Sigmoid colon (tissue), 7 donors: Measurements from ENCODE around the gene SLC16A5. TPM values are rescaled to one million over a fixed set of nuclear protein-coding genes. Genes with fewer than 3 reads are reported as not detected.

Experiments
- DNase-seq: peaks from one replicate; pipeline ENCODE4 v3.0.0-alpha.2; 2019
- H3K27ac ChIP-seq, 4 donors: fragments of 200-600 bp; sonication (generic); one replicate each; pipeline ENCODE4 v1.5.1; 2016 to 2019; ENCODE audit warnings: mild to moderate bottlenecking in 1 of 4
- H3K27me3 ChIP-seq, 3 donors: fragments of 200-600 bp; sonication (generic); one replicate each; pipeline ENCODE4 v1.5.1; 2019; ENCODE audit warnings: mild to moderate bottlenecking in 1 of 3
- H3K36me3 ChIP-seq, 4 donors: fragments of 200-600 bp; sonication (generic); one replicate each; pipeline ENCODE4 v1.5.1; 2016 to 2019
- H3K4me1 ChIP-seq, 4 donors: fragments of 200-600 bp; sonication (generic); one replicate each; pipeline ENCODE4 v1.5.1; 2017 to 2019
- H3K4me3 ChIP-seq, 4 donors: fragments of 200-600 bp; sonication (generic); one replicate each; pipeline ENCODE4 v1.5.1; 2017 to 2019; ENCODE audit warnings: mild to moderate bottlenecking in 2 of 4, moderate library complexity in 1 of 4
- H3K9me3 ChIP-seq, 4 donors: fragments of 200-600 bp in 3 of 4; sonication (generic) in 3 of 4; one replicate each; pipeline versions ENCODE4 v1.5.1 to v1.6.1; 2013 to 2019
- EP300 ChIP-seq, 4 donors: sonication (generic); formaldehyde crosslinking; IDR thresholded peaks; one replicate each; pipeline ENCODE4 v1.6.1; 2017; ENCODE audit warnings: antibody characterized with exemption in 4 of 4
- POLR2A ChIP-seq, 2 donors: fragments of 450-650 bp; IDR thresholded peaks; one replicate each; pipeline ENCODE4 v1.6.1; 2016; ENCODE audit warnings: antibody characterized with exemption in 2 of 2, mild to moderate bottlenecking in 2 of 2, moderate library complexity in 2 of 2
- POLR2AphosphoS5 ChIP-seq, 4 donors: sonication (generic); formaldehyde crosslinking; IDR thresholded peaks; one replicate each; pipeline ENCODE4 v1.6.1; 2017; ENCODE audit warnings: antibody characterized with exemption in 4 of 4
- WGBS, 2 donors: extraction: QIAGEN DNeasy Blood & Tissue Kit; methylation state at CpG; one replicate each; pipeline ENCODE4 v1.1.7; 2013; 5-methylcytosine and 5-hydroxymethylcytosine counted together
- intact Hi-C: fragments of 100-400 bp; cut with DNase I; formaldehyde crosslinking; loops from one replicate; pipeline ENCODE4 v1.15.1; 2023
- polyA plus RNA-seq, 3 donors: library from polyadenylated mRNA; stranded (reverse); fragments of 200-250 nt; gene quantifications; one replicate each; pipeline ENCODE4 v1.2.3, GENCODE V29; 2013
- small RNA-seq, 3 donors: library from RNA; depleted of rRNA; stranded (forward); fragments of <200 nt; gene quantifications; one replicate each; pipeline ENCODE3, GENCODE V24; 2016
- total RNA-seq, 4 donors: library from RNA; depleted of rRNA; stranded (reverse); fragments of >200 nt; gene quantifications; one replicate each; pipeline ENCODE4 v1.1.0, GENCODE V29; 2016
- TF ChIP-seq, protein P1 (sequence below), 4 experiments: fragments of 450-650 bp in 3 of 4; fragments of 200-600 bp in 1 of 4; IDR thresholded peaks; one replicate each; pipeline ENCODE4 v1.5.1; 2016 to 2019; ENCODE audit warnings: antibody characterized with exemption in 4 of 4, mild to moderate bottlenecking in 3 of 4, moderate library complexity in 2 of 4
- donor health status: healthy with polysubstance abuse.
- donor health status: Bipolar disorder and iron deficiency.
- donor health status: healthy.

SLC16A5 gene
- total and polyA plus RNA-seq, 7 donors, result 2.6 to 31.1 (median 8.1) TPM

GRCh38 chr17:75152922-75153779 is 65.4 kb downstream of the SLC16A5 start:
- H3K9me3 ChIP-seq, result no peaks in the 10 kb centered on the region
- intact Hi-C loops, result no loop called here
- H3K4me1 ChIP-seq, result peaks cover 5 to 19% (median 14%) of the 10 kb centered on the region in 4 donors
- peaks cover 0 to 2% (median 0%) of the 10 kb centered on the region in 4 donors for H3K36me3 ChIP-seq
- TF ChIP-seq, protein P1, sequence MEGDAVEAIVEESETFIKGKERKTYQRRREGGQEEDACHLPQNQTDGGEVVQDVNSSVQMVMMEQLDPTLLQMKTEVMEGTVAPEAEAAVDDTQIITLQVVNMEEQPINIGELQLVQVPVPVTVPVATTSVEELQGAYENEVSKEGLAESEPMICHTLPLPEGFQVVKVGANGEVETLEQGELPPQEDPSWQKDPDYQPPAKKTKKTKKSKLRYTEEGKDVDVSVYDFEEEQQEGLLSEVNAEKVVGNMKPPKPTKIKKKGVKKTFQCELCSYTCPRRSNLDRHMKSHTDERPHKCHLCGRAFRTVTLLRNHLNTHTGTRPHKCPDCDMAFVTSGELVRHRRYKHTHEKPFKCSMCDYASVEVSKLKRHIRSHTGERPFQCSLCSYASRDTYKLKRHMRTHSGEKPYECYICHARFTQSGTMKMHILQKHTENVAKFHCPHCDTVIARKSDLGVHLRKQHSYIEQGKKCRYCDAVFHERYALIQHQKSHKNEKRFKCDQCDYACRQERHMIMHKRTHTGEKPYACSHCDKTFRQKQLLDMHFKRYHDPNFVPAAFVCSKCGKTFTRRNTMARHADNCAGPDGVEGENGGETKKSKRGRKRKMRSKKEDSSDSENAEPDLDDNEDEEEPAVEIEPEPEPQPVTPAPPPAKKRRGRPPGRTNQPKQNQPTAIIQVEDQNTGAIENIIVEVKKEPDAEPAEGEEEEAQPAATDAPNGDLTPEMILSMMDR (IDR thresholded peaks at IDR 0.05), result no peak
- TF ChIP-seq POLR2AphosphoS5 (IDR thresholded peaks at IDR 0.05) (no peak), POLR2A (IDR thresholded peaks at IDR 0.05) (no peak)
- peak overlapping the region; percentile 60 to 96 (median 80) for H3K4me3 ChIP-seq
- 6 to 7% methylated on average over 28 of the region's 28 CpGs for WGBS, 2 donors
- peak overlapping the region in 1 of 4 donors; percentile 64 for H3K27ac ChIP-seq
- no peaks in the 10 kb centered on the region for H3K27me3 ChIP-seq
- no peak for DNase-seq

GRCh38 chr17:75153780-75154194 is 66.0 kb downstream of the SLC16A5 start:
- Histone ChIP-seq H3K4me1 (peaks cover 5 to 19% (median 14%) of the 10 kb centered on the region in 4 donors), H3K9me3 (no peaks in the 10 kb centered on the region), H3K36me3 (no peaks in the 10 kb centered on the region), H3K27ac (peak overlapping the region; percentile 64 to 83 (median 80)), H3K27me3 (no peaks in the 10 kb centered on the region), H3K4me3 (peak overlapping the region; percentile 60 to 96 (median 80))
- TF ChIP-seq, protein P1 (IDR thresholded peaks at IDR 0.05), result no peak
- TF ChIP-seq POLR2AphosphoS5 (IDR thresholded peaks at IDR 0.05) (no peak), EP300 (IDR thresholded peaks at IDR 0.05) (no peak), POLR2A (IDR thresholded peaks at IDR 0.05) (no peak)
- peak; percentile 69 for DNase-seq
- 0 to 1% methylated on average over 35 of the region's 35 CpGs for WGBS, 2 donors
- intact Hi-C loops, result no loop called here

DNA sequence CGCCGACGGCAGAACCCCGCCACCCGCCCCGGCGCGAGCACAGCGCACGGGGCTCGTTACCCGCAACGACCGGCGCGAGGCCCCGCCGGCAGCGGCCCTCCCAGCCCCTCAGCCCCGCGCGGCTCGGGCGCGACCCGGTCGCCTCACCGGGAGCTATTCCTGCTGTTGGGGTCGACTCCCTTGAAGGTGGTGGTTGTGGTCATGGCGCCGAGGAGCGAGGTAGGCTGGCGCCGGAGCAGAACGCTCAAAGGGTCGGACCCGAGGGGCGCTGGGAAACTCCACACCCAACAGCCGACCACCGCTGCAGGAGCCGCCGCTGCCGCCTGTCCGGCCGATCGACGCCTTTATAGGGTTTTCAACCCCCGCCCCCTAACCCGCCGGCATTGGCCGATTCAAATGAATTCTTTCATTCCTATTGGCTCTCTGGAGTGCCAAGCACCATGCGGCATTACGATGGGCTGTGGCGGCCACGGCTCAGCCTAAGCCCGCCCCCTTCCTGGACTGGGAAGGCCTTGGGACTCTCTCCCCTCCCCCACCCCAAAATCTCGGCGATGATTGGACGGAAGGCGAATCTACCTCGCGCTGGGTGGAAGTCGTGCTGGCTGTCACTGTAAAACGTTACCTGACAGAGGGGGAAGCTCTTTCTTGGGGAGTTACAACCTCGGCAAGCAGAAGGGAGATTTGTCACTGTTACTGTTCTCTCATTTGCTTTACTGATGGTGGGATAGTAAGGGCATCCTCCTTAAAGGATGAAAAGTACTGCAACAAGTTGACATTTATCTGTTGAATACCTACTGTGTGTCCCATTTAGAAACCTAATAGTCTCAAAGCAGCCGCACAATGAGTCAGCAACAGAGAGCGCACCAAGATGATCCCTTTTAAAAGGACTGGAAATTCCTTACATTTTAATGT is 66.7 kb downstream of the SLC16A5 start, which contains the start of gene JPT1:
TSS of gene JPT1 (minus strand) at position 318 of the 912 bp plus-strand sequence. CDS start at position 203, 115 bp downstream.
- H3K4me1 ChIP-seq, result peaks cover 5 to 19% (median 14%) of the 10 kb centered on the region in 4 donors
- peak within 1 kb of the TSS; percentile 60 to 96 (median 80) for H3K4me3 ChIP-seq
- intact Hi-C loops, result no loop called here
- H3K36me3 ChIP-seq, result no peaks in the 10 kb centered on the region
- peak; percentile 99 for DNase-seq
- 2% methylated on average over 67 of the region's 67 CpGs for WGBS, 2 donors
- no peaks in the 10 kb centered on the region for H3K27me3 ChIP-seq
- H3K9me3 ChIP-seq, result no peaks in the 10 kb centered on the region
- peak within 1 kb of the TSS; percentile 64 to 83 (median 80) for H3K27ac ChIP-seq
- TF ChIP-seq, protein P1 (IDR thresholded peaks at IDR 0.05), result no peak
- TF ChIP-seq POLR2A (IDR thresholded peaks at IDR 0.05) (peak; percentile 96), POLR2AphosphoS5 (IDR thresholded peaks at IDR 0.05) (peak; percentile 96 to 99 (median 98))

DNA sequence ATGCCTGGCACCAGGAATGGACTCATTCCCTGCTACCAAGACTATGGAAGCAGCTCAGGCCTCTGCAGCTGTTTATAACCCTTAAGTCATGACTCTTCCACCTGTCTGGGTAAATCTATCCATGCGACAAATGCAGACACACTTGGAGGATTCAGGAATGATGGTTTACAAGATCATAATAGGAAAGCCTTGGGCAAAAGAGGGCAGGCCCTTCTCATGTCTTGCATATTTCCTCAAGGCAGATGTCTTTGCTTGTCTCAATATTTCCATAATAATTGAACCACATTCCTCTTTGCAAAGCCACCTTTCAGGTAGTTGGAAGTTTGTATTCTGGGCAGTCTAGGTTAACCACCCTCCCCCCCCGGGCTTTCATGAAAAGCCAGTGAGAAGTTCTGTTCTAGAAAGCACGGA is 67.4 kb downstream of the SLC16A5 start:
- Histone ChIP-seq H3K4me1 (peaks cover 5 to 19% (median 14%) of the 10 kb centered on the region in 4 donors), H3K27me3 (no peaks in the 10 kb centered on the region), H3K36me3 (no peaks in the 10 kb centered on the region), H3K4me3 (no peak overlapping the region), H3K27ac (peak overlapping the region in 2 of 4 donors; percentile 64 to 80), H3K9me3 (no peaks in the 10 kb centered on the region)
- intact Hi-C loops, result no loop called here
- no peak for DNase-seq
- WGBS, 2 donors, result 88 to 95% methylated on average over 3 of the region's 3 CpGs
- TF ChIP-seq POLR2AphosphoS5 (IDR thresholded peaks at IDR 0.05) (no peak), EP300 (IDR thresholded peaks at IDR 0.05) (no peak), POLR2A (IDR thresholded peaks at IDR 0.05) (no peak)
- TF ChIP-seq, protein P1 (IDR thresholded peaks at IDR 0.05), result no peak

Small RNA genes within 50 kb of the gene (small RNA-seq; reads per million reads assigned to genes)
- gene AC111186.1, result 0 reads per million in 3 donors
- gene RF00019, result 0 reads per million in 3 donors
- gene RN7SL573P, result 0 reads per million in 3 donors

Other genes starting within 250 kb of the SLC16A5 start
- gene GRIN2C, start 228.1 kb upstream of the SLC16A5 start, total RNA-seq, result under 1 TPM in 1 of 4 donors, not detected in 3; 0.49 TPM
- under 1 TPM in 1 of 3 donors, not detected in 2; 0.22 TPM for gene GRIN2C, start 228.1 kb upstream of the SLC16A5 start, polyA plus RNA-seq
- gene FDXR, start 215.0 kb upstream of the SLC16A5 start, total RNA-seq, result 1 to 10 TPM; 3.0 to 8.6 (median 7.1) TPM
- 10 to 100 TPM; 10.8 to 26.9 (median 14.6) TPM for gene FDXR, start 215.0 kb upstream of the SLC16A5 start, polyA plus RNA-seq
- gene FADS6, start 194.3 kb upstream of the SLC16A5 start, total RNA-seq, result not detected
- gene FADS6, start 194.3 kb upstream of the SLC16A5 start, polyA plus RNA-seq, result 1 to 10 TPM in 2 of 3 donors, under 1 TPM in 1; 0.06 to 1.8 (median 1.6) TPM
- not detected for gene USH1G, start 164.7 kb upstream of the SLC16A5 start, total RNA-seq
- under 1 TPM in 1 of 3 donors, not detected in 2; 0.09 TPM for gene USH1G, start 164.7 kb upstream of the SLC16A5 start, polyA plus RNA-seq
- under 1 TPM in 2 of 4 donors, not detected in 2; 0.36 to 0.55 TPM for gene OTOP2, start 163.7 kb upstream of the SLC16A5 start, total RNA-seq
- gene OTOP2, start 163.7 kb upstream of the SLC16A5 start, polyA plus RNA-seq, result 10 to 100 TPM in 1 of 3 donors, 1 to 10 TPM in 2; 4.8 to 21.0 (median 9.5) TPM
- gene OTOP3, start 152.1 kb upstream of the SLC16A5 start, total RNA-seq, result not detected
- 1 to 10 TPM in 1 of 3 donors, under 1 TPM in 2; 0.28 to 1.8 (median 0.60) TPM for gene OTOP3, start 152.1 kb upstream of the SLC16A5 start, polyA plus RNA-seq
- gene HID1, start 115.2 kb upstream of the SLC16A5 start, total RNA-seq, result 10 to 100 TPM in 1 of 4 donors, 1 to 10 TPM in 3; 7.1 to 21.6 (median 8.3) TPM
- gene HID1, start 115.2 kb upstream of the SLC16A5 start, polyA plus RNA-seq, result 10 to 100 TPM; 23.4 to 34.8 (median 33.8) TPM
- 10 to 100 TPM in 3 of 4 donors, 1 to 10 TPM in 1; 9.3 to 16.9 (median 10.3) TPM for gene CDR2L, start 100.3 kb upstream of the SLC16A5 start, total RNA-seq
- 1 to 10 TPM; 2.4 to 3.7 (median 3.0) TPM for gene CDR2L, start 100.3 kb upstream of the SLC16A5 start, polyA plus RNA-seq
- gene MRPL58, start 75.3 kb upstream of the SLC16A5 start, total RNA-seq, result 100 to 1,000 TPM in 1 of 4 donors, 10 to 100 TPM in 3; 46.3 to 104 (median 62.5) TPM
- 10 to 100 TPM; 36.6 to 56.9 (median 53.0) TPM for gene MRPL58, start 75.3 kb upstream of the SLC16A5 start, polyA plus RNA-seq
- 100 to 1,000 TPM; 303 to 480 (median 367) TPM for gene ATP5PD, start 41.0 kb upstream of the SLC16A5 start, total RNA-seq
- 100 to 1,000 TPM; 481 to 726 (median 592) TPM for gene ATP5PD, start 41.0 kb upstream of the SLC16A5 start, polyA plus RNA-seq
- gene KCTD2, start 40.7 kb upstream of the SLC16A5 start, total RNA-seq, result 10 to 100 TPM; 19.6 to 25.5 (median 21.8) TPM
- gene KCTD2, start 40.7 kb upstream of the SLC16A5 start, polyA plus RNA-seq, result 10 to 100 TPM; 12.5 to 24.0 (median 13.8) TPM
- 1 to 10 TPM; 3.2 to 7.8 (median 4.3) TPM for gene ARMC7, start 22.0 kb downstream of the SLC16A5 start, total RNA-seq
- gene ARMC7, start 22.0 kb downstream of the SLC16A5 start, polyA plus RNA-seq, result 10 to 100 TPM; 15.0 to 18.9 (median 16.6) TPM
- 100 to 1,000 TPM in 1 of 4 donors, 10 to 100 TPM in 3; 60.7 to 109 (median 82.4) TPM for gene NT5C, start 43.8 kb downstream of the SLC16A5 start, total RNA-seq
- gene NT5C, start 43.8 kb downstream of the SLC16A5 start, polyA plus RNA-seq, result 100 to 1,000 TPM; 102 to 116 (median 110) TPM
- gene JPT1, start 66.6 kb downstream of the SLC16A5 start, total RNA-seq, result 10 to 100 TPM; 17.5 to 19.1 (median 18.8) TPM
- gene JPT1, start 66.6 kb downstream of the SLC16A5 start, polyA plus RNA-seq, result 100 to 1,000 TPM; 361 to 627 (median 471) TPM
- gene SUMO2, start 95.0 kb downstream of the SLC16A5 start, total RNA-seq, result 100 to 1,000 TPM in 1 of 4 donors, 10 to 100 TPM in 3; 63.0 to 109 (median 87.1) TPM
- gene SUMO2, start 95.0 kb downstream of the SLC16A5 start, polyA plus RNA-seq, result 100 to 1,000 TPM in 2 of 3 donors, 10 to 100 TPM in 1; 69.9 to 130 (median 117) TPM
- 10 to 100 TPM; 21.1 to 32.2 (median 29.7) TPM for gene NUP85, start 117.7 kb downstream of the SLC16A5 start, total RNA-seq
- 10 to 100 TPM; 31.0 to 48.6 (median 42.8) TPM for gene NUP85, start 117.7 kb downstream of the SLC16A5 start, polyA plus RNA-seq
- 10 to 100 TPM; 16.0 to 22.1 (median 17.9) TPM for gene GGA3, start 173.7 kb downstream of the SLC16A5 start, total RNA-seq
- 10 to 100 TPM; 10.2 to 35.8 (median 12.0) TPM for gene GGA3, start 173.7 kb downstream of the SLC16A5 start, polyA plus RNA-seq
- 10 to 100 TPM; 26.6 to 51.5 (median 39.2) TPM for gene MRPS7, start 173.9 kb downstream of the SLC16A5 start, total RNA-seq
- 10 to 100 TPM; 73.3 to 96.4 (median 73.4) TPM for gene MRPS7, start 173.9 kb downstream of the SLC16A5 start, polyA plus RNA-seq
- gene MIF4GD, start 183.3 kb downstream of the SLC16A5 start, total RNA-seq, result 10 to 100 TPM; 18.1 to 40.7 (median 26.2) TPM
- 10 to 100 TPM; 15.0 to 33.5 (median 19.0) TPM for gene MIF4GD, start 183.3 kb downstream of the SLC16A5 start, polyA plus RNA-seq
- gene SLC25A19, start 201.5 kb downstream of the SLC16A5 start, total RNA-seq, result 10 to 100 TPM in 3 of 4 donors, 1 to 10 TPM in 1; 8.7 to 19.6 (median 14.7) TPM
- 10 to 100 TPM in 2 of 3 donors, 1 to 10 TPM in 1; 5.4 to 20.1 (median 12.0) TPM for gene SLC25A19, start 201.5 kb downstream of the SLC16A5 start, polyA plus RNA-seq